Nephron progenitor cell (in vitro differentiated cells): ENCODE data around the gene CTNNBL1.

Experiments
- DNase-seq: peaks from one replicate; pipeline ENCODE4 v3.0.0; 2021
- H3K27ac Mint-ChIP-seq: 2 replicates; pipeline ENCODE4 v1.8.0; 2021; ENCODE audit warnings: mild to moderate bottlenecking, moderate library complexity, mixed read lengths
- H3K27me3 Mint-ChIP-seq: 2 replicates; pipeline ENCODE4 v1.8.0; 2021; ENCODE audit warnings: mild to moderate bottlenecking, low read depth, mixed read lengths; ENCODE audit not compliant: poor library complexity
- H3K36me3 Mint-ChIP-seq: 2 replicates; pipeline ENCODE4 v1.8.0; 2021; ENCODE audit warnings: low read depth, mixed read lengths
- H3K4me1 Mint-ChIP-seq: 2 replicates; pipeline ENCODE4 v1.8.0; 2021; ENCODE audit warnings: mixed read lengths
- H3K4me3 Mint-ChIP-seq: 2 replicates; pipeline ENCODE4 v1.8.0; 2021; ENCODE audit warnings: mild to moderate bottlenecking, moderate library complexity, mixed read lengths
- H3K9me3 Mint-ChIP-seq: 2 replicates; pipeline ENCODE4 v1.8.0; 2021; ENCODE audit warnings: mild to moderate bottlenecking, moderate library complexity, mixed read lengths
- TF ChIP-seq, protein P1 (sequence below): fragments of 200-600 bp; sonication (generic); IDR thresholded peaks from 2 replicates; pipeline ENCODE4 v1.5.0; 2021; ENCODE audit warnings: antibody characterized with exemption

CTNNBL1 gene

DNA sequence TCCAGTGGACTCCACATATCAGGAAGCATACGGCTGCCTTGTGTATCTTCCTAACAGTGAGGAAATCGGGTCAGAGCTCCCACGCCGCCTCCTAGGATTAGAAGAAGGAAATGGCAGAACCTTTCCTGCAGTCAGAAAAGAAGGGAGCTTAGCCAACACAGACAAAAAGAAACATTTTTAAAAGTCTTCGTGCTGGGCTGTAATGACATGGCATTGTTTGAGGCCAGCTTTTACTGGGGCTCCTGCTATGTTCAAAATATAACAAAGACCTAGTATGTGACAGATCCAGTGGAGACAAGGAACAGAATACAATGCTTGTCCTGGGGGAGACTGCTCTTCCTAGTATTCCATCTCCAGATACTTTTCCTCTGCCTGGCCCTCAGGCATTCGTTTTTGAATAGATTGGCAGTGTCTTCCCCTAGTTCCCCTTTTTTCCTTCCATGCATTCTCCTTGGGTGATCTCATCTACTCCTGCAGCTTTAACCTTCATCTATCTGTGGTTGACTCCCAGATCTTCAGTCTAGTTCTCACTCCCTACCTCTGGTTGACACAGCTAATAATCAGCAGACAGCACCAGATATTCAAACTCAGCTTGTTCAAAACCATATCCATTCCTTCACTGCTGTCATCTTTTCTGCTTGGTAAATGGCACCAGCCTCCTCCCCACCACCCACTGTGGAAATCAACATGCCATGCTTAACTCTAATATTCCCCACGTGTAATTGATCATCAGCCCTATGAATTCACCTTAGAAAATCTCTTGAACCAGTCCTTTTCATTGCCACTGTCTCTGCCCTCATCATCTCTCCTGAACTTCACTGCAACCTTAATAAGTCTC is 114.6 kb downstream of the CTNNBL1 start:
- DNase-seq: no peak

DNA sequence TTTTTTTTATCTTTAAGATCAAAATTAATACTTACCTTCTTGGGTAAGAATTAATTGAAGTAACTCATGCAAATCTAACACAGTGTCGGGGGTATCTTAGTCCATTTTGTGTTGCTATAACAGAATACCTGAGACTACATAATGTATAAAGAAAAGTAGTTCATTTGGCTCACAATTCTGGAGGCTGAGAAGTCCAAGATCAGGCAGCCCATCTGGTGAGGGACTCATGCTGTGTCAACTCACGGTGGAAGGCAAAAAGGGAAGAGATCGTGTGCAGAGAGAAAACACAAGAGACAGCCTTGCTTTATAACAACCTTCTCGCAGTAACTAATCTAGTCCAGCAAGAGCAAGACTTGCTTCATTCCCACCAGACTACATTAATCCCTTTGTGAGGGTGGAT is 116.2 kb downstream of the CTNNBL1 start:
- peaks cover 6% of the 10 kb centered on the region for H3K27me3 Mint-ChIP-seq
- peaks cover 13% of the 10 kb centered on the region for H3K4me1 Mint-ChIP-seq
- TF ChIP-seq, protein P1, sequence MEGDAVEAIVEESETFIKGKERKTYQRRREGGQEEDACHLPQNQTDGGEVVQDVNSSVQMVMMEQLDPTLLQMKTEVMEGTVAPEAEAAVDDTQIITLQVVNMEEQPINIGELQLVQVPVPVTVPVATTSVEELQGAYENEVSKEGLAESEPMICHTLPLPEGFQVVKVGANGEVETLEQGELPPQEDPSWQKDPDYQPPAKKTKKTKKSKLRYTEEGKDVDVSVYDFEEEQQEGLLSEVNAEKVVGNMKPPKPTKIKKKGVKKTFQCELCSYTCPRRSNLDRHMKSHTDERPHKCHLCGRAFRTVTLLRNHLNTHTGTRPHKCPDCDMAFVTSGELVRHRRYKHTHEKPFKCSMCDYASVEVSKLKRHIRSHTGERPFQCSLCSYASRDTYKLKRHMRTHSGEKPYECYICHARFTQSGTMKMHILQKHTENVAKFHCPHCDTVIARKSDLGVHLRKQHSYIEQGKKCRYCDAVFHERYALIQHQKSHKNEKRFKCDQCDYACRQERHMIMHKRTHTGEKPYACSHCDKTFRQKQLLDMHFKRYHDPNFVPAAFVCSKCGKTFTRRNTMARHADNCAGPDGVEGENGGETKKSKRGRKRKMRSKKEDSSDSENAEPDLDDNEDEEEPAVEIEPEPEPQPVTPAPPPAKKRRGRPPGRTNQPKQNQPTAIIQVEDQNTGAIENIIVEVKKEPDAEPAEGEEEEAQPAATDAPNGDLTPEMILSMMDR: no peak
- DNase-seq: no peak
- peaks cover 29% of the 10 kb centered on the region for H3K36me3 Mint-ChIP-seq
- H3K9me3 Mint-ChIP-seq: no peaks in the 10 kb centered on the region
- H3K27ac Mint-ChIP-seq: no peak overlapping the region
- no peak overlapping the region for H3K4me3 Mint-ChIP-seq

More for the DNA sequence above, 114.6 kb downstream of the CTNNBL1 start:
- H3K9me3 Mint-ChIP-seq: no peaks in the 10 kb centered on the region
- H3K27me3 Mint-ChIP-seq: peaks cover 6% of the 10 kb centered on the region
- peaks cover 29% of the 10 kb centered on the region for H3K36me3 Mint-ChIP-seq
- TF ChIP-seq, protein P1: no peak
- no peak overlapping the region for H3K27ac Mint-ChIP-seq
- no peak overlapping the region for H3K4me3 Mint-ChIP-seq
- peaks cover 24% of the 10 kb centered on the region for H3K4me1 Mint-ChIP-seq

DNA sequence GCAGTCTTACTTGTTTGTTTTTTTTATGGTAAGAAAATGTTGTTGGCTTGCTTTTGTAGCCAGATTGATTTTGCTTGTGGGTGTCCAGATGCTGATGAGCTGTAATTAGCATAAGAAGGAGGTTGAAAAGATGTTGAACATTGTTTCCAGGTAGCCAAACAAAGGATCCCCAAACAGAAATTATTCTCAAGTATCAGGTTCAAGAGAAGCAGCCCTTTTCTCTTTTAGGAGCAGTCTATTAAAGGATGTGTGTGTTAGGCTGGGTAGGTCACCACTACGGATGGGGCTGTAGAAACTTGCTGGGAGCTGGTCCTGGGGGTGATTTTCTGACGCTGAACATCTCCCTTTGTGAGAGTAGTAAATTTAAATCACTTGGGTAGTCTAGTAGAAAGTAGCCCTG is 122.2 kb downstream of the CTNNBL1 start:
- Mint-ChIP-seq H3K4me1 (peaks cover 23% of the 10 kb centered on the region), H3K27ac (no peak overlapping the region), H3K36me3 (no peaks in the 10 kb centered on the region), H3K4me3 (no peak overlapping the region), H3K9me3 (no peaks in the 10 kb centered on the region), H3K27me3 (peaks cover 6% of the 10 kb centered on the region)
- TF ChIP-seq, protein P1: no peak
- DNase-seq: no peak

DNA sequence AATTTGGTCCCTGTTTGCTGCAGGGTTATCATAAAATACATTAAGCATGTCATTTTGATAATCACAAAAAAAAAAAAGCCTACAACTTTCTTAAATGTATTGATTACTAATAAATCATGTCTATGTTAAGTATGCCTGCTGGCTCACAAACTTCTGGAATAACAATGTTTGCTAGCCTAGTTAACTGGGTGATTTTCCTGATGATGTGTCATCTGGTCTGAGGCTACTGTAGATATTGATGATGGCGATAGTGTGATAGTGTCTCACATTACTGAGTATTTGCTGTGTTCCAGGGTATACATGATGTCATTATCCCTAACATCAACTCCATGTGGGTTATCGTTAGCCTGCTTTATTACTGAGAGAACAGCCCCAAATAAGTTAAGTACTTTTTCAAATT is 122.9 kb downstream of the CTNNBL1 start:
- H3K4me1 Mint-ChIP-seq: peaks cover 28% of the 10 kb centered on the region
- H3K9me3 Mint-ChIP-seq: no peaks in the 10 kb centered on the region
- no peak overlapping the region for H3K27ac Mint-ChIP-seq
- TF ChIP-seq, protein P1: no peak
- no peaks in the 10 kb centered on the region for H3K36me3 Mint-ChIP-seq
- peaks cover 6% of the 10 kb centered on the region for H3K27me3 Mint-ChIP-seq
- no peak overlapping the region for H3K4me3 Mint-ChIP-seq
- no peak for DNase-seq

DNA sequence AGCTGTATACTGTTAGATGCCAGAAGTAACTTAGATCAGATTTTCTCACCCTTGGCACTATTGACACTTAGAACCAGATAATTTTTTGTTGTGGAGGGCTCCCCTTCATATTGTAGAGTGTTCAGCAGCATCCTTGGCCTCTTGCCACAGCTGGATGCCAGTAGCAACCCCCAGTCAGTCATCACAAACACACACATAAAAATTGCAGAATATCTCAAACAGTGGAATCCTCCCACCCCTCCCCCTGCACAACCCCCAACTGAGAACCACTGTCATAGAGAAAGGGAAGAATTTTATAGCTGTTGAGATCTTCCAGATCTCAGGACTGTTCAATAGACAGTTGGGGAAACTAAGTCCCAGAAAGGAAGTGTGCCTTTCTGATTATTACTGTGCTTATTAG is 127.9 kb downstream of the CTNNBL1 start:
- Mint-ChIP-seq H3K27ac (no peak overlapping the region), H3K36me3 (no peaks in the 10 kb centered on the region), H3K27me3 (no peaks in the 10 kb centered on the region), H3K4me1 (peaks cover 40% of the 10 kb centered on the region), H3K4me3 (no peak overlapping the region), H3K9me3 (no peaks in the 10 kb centered on the region)
- no peak for DNase-seq
- TF ChIP-seq, protein P1: no peak

DNA sequence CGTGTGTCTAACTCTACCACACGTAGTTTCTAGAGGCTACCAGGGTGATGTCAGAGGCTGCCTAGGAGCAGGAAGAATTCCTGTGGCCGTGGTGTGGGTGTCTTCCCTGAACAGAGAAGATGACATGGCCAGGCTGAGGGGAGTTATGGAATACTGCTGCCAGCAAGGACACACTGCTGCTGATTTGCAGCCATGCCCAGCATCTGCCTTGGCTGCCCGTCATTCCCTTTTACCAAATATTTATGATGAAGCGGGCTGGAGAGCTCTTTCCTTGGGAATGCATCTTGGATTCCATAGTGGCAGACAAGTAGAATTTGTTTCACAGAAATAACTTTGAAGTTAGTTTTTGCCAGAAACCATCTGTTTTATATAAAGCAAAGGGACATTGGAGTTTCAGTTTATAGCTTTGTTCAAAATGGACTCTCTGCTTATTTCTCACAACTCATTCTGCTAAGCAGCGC is 128.3 kb downstream of the CTNNBL1 start:
- H3K4me3 Mint-ChIP-seq: no peak overlapping the region
- no peak for DNase-seq
- peaks cover 37% of the 10 kb centered on the region for H3K4me1 Mint-ChIP-seq
- H3K36me3 Mint-ChIP-seq: no peaks in the 10 kb centered on the region
- TF ChIP-seq, protein P1: no peak
- no peaks in the 10 kb centered on the region for H3K9me3 Mint-ChIP-seq
- H3K27me3 Mint-ChIP-seq: no peaks in the 10 kb centered on the region
- H3K27ac Mint-ChIP-seq: peak overlapping the region; percentile 46
